Stomach (tissue), 4 donors: ENCODE data around the gene OR5P2.

Experiments used
- CTCF ChIP-seq, 7 experiments: fragments of 450-650 bp in 4 of 7; fragments of 200-600 bp in 3 of 7; sonication (generic) in 3 of 7; IDR thresholded peaks; one replicate each; pipeline ENCODE4 v1.5.1; 2016 to 2019; ENCODE audit warnings: antibody characterized with exemption in 7 of 7, control low read depth in 2 of 7, mild to moderate bottlenecking in 1 of 7
- POLR2A ChIP-seq, 4 donors: fragments of 450-650 bp; IDR thresholded peaks; one replicate each; pipeline ENCODE4 v1.6.1; 2016; ENCODE audit warnings: antibody characterized with exemption in 4 of 4, control low read depth in 2 of 4, mild to moderate bottlenecking in 1 of 4, moderate library complexity in 1 of 4

GRCh38 chr11:7833527-7833926 lies 36.8 kb upstream of the OR5P2 start:
- TF ChIP-seq CTCF (IDR thresholded peaks at IDR 0.05), result no peak
- no peak for TF ChIP-seq POLR2A (IDR thresholded peaks at IDR 0.05)
